Inflammatory macrophage treated with lipopolysaccharide for 4 hours (primary cell): Measurements from ENCODE around the gene CRY2.
"Not testable (repeated sequence)": the region's sequence is repeated elsewhere in the genome, so short reads cannot be mapped to it uniquely, and the experiment has no call there.

ENCODE experiments used
- DNase-seq: peaks from one replicate; pipeline ENCODE4 v3.0.0-alpha.2; 2020

The CRY2 gene

GRCh38 chr11:45846974-45847910, at the start of gene CRY2:
CRY2 (plus strand) TSS chr11:45847475; CDS start chr11:45847491, 16 bp downstream.
- DNase-seq = peak; percentile 100

- no peak for DNase-seq
Measured at GRCh38 chr11:45798793-45799441, 48.4 kb upstream of the CRY2 start.

GRCh38 chr11:45799562-45799961, 47.7 kb upstream of the CRY2 start:
- no peak for DNase-seq

GRCh38 chr11:45800261-45800660, 47.0 kb upstream of the CRY2 start:
- DNase-seq = no peak

GRCh38 chr11:45801723-45802315, 45.5 kb upstream of the CRY2 start:
- peak; percentile 44 for DNase-seq

GRCh38 chr11:45802531-45803317, 44.6 kb upstream of the CRY2 start:
- DNase-seq = no peak

GRCh38 chr11:45803971-45804760, 43.1 kb upstream of the CRY2 start:
- DNase-seq = peak; percentile 52

GRCh38 chr11:45804761-45805304, 42.4 kb upstream of the CRY2 start, which contains the start of gene SLC35C1:
SLC35C1 (plus strand) TSS chr11:45805149; CDS start chr11:45805802, 653 bp downstream.
- peak; percentile 97 for DNase-seq

- peak; percentile 28 for DNase-seq
Measured at GRCh38 chr11:45805305-45806071, 41.8 kb upstream of the CRY2 start.

GRCh38 chr11:45806072-45806933, 41.0 kb upstream of the CRY2 start:
- DNase-seq = no peak

- DNase-seq = no peak
Measured at GRCh38 chr11:45806937-45807791, 40.1 kb upstream of the CRY2 start.

- DNase-seq = no peak
Measured at GRCh38 chr11:45807792-45808238, 39.5 kb upstream of the CRY2 start.

GRCh38 chr11:45808427-45808826, 38.8 kb upstream of the CRY2 start:
- DNase-seq = not testable (repeated sequence)

GRCh38 chr11:45809456-45810395, 37.5 kb upstream of the CRY2 start:
- DNase-seq = no peak

GRCh38 chr11:45810431-45811108, 36.7 kb upstream of the CRY2 start:
- no peak for DNase-seq

GRCh38 chr11:45811109-45811435, 36.2 kb upstream of the CRY2 start:
- DNase-seq = no peak
